WERI-Rb-1 (cell line): Measurements from ENCODE around the gene ENGASE.
A peak's percentile ranks its signal among the peaks of the same experiment; 100 is the strongest.

Experiments used
- DNase-seq: peaks from one replicate; pipeline ENCODE4 v3.0.0-alpha.2; 2020
- H3K27ac ChIP-seq: fragments of 250-450 bp; sonication (Bioruptor Pico); 2 replicates; pipeline ENCODE4 v1.5.1; 2020; ENCODE audit warnings: mild to moderate bottlenecking, moderate library complexity
- H3K27me3 ChIP-seq: fragments of 250-450 bp; sonication (Bioruptor Pico); 2 replicates; pipeline ENCODE4 v1.5.1; 2021; ENCODE audit warnings: mild to moderate bottlenecking, low read depth, moderate library complexity; ENCODE audit not compliant: insufficient read depth, severe bottlenecking
- H3K36me3 ChIP-seq: fragments of 250-450 bp; sonication (Bioruptor Pico); 2 replicates; pipeline ENCODE4 v1.5.1; 2020; ENCODE audit warnings: mild to moderate bottlenecking, moderate library complexity
- H3K4me3 ChIP-seq: 2 replicates; pipeline ENCODE4 v1.5.1; 2011; ENCODE audit warnings: low read depth, mild to moderate bottlenecking, control low read depth, low read length
- H3K9me3 ChIP-seq: fragments of 250-450 bp; sonication (Bioruptor Pico); 2 replicates; pipeline ENCODE4 v1.5.1; 2021; ENCODE audit warnings: mild to moderate bottlenecking, moderate library complexity; ENCODE audit not compliant: severe bottlenecking
- CTCF ChIP-seq: IDR thresholded peaks from 2 replicates; pipeline ENCODE4 v1.5.1; 2011; ENCODE audit warnings: low read depth, mild to moderate bottlenecking, control low read depth, inconsistent platforms, low read length

Gene ENGASE

GRCh38 chr17:79098282-79098867 lies 23.8 kb downstream of the ENGASE start:
- no peak for DNase-seq
- peaks cover 25% of the 10 kb centered on the region for H3K36me3 ChIP-seq
- H3K27me3 ChIP-seq = no peaks in the 10 kb centered on the region
- H3K4me3 ChIP-seq = no peak overlapping the region
- no peaks in the 10 kb centered on the region for H3K9me3 ChIP-seq
- no peak for TF ChIP-seq CTCF
- H3K27ac ChIP-seq = no peak overlapping the region

- no peak overlapping the region for H3K4me3 ChIP-seq
- H3K27ac ChIP-seq = no peak overlapping the region
- no peaks in the 10 kb centered on the region for H3K27me3 ChIP-seq
- DNase-seq = no peak
- no peaks in the 10 kb centered on the region for H3K9me3 ChIP-seq
- H3K36me3 ChIP-seq = peaks cover 19% of the 10 kb centered on the region
- no peak for TF ChIP-seq CTCF
Observed at GRCh38 chr17:79100405-79100804, 25.8 kb downstream of the ENGASE start.

GRCh38 chr17:79101111-79101673 lies 26.6 kb downstream of the ENGASE start:
- no peaks in the 10 kb centered on the region for H3K27me3 ChIP-seq
- DNase-seq = no peak
- no peak for TF ChIP-seq CTCF
- no peak overlapping the region for H3K27ac ChIP-seq
- no peak overlapping the region for H3K4me3 ChIP-seq
- peaks cover 13% of the 10 kb centered on the region for H3K36me3 ChIP-seq
- H3K9me3 ChIP-seq = no peaks in the 10 kb centered on the region

GRCh38 chr17:79102214-79102613 lies 27.6 kb downstream of the ENGASE start:
- H3K27me3 ChIP-seq = no peaks in the 10 kb centered on the region
- H3K27ac ChIP-seq = peak overlapping the region; percentile 30; the same call in 1 of the 2 replicates
- H3K4me3 ChIP-seq = no peak overlapping the region
- TF ChIP-seq CTCF = no peak
- H3K9me3 ChIP-seq = no peaks in the 10 kb centered on the region
- DNase-seq = no peak
- H3K36me3 ChIP-seq = peaks cover 15% of the 10 kb centered on the region

- Histone ChIP-seq H3K36me3 (peaks cover 23% of the 10 kb centered on the region), H3K27me3 (no peaks in the 10 kb centered on the region), H3K4me3 (no peak overlapping the region), H3K27ac (no peak overlapping the region), H3K9me3 (no peaks in the 10 kb centered on the region)
- TF ChIP-seq CTCF = peak; percentile 49; the same call in 1 of the 2 replicates
- peak; percentile 49 for DNase-seq
Observed at GRCh38 chr17:79104898-79105600, 30.4 kb downstream of the ENGASE start.
